SK-N-SH (cell line): ENCODE results near the gene TTC7B. TPM values are rescaled to one million over a fixed set of nuclear protein-coding genes. Genes with fewer than 3 reads are reported as not detected.

Experiments used
- CTCF ChIA-PET: fragments of 300-600, 350-600 bp; formaldehyde crosslinking; extraction: SDS; loops from one replicate; lab custom pipeline; 2021; lab: Yijun Ruan, JAX
- POLR2A ChIA-PET: fragments of 350-600 bp; sonication (Branson Sonifier 250); formaldehyde crosslinking; extraction: SDS; loops from one replicate; lab custom pipeline; 2020; ENCODE audit warnings: antibody characterized with exemption, inconsistent platforms; lab: Yijun Ruan, JAX
- DNase-seq: peaks from one replicate; pipeline ENCODE4 v3.0.0; 2012
- H2AFZ ChIP-seq: fragments of 200-600 bp; sonication (generic); 2 replicates; pipeline ENCODE4 v1.8.1; 2016; ENCODE audit warnings: antibody characterized with exemption, mild to moderate bottlenecking, low read depth
- H3F3A ChIP-seq: fragments of 200-600 bp; sonication (generic); replicated peaks from 2 replicates; pipeline ENCODE3; 2016; ENCODE audit warnings: antibody characterized with exemption, mild to moderate bottlenecking; ENCODE audit not compliant: insufficient read depth
- H3K27ac ChIP-seq, 2 experiments: fragments of 200-500 bp in 1 of 2; fragments of 200-600 bp in 1 of 2; sonication (Bioruptor generic) in 1 of 2; sonication (generic), shearing (Covaris generic) in 1 of 2; 2 replicates each; pipeline versions ENCODE4 v1.5.1 to v1.6.1; 2014 to 2016; ENCODE audit warnings: low read depth in 2 of 2, inconsistent platforms in 1 of 2, low read length in 1 of 2, mild to moderate bottlenecking in 1 of 2, mixed read lengths in 1 of 2
- H3K27me3 ChIP-seq: fragments of 200-600 bp; sonication (generic), shearing (Covaris generic); 2 replicates; pipeline ENCODE4 v1.6.1; 2016; ENCODE audit warnings: mixed run types; ENCODE audit not compliant: insufficient read depth
- H3K36me3 ChIP-seq, 2 experiments: fragments of 200-500 bp in 1 of 2; fragments of 200-600 bp in 1 of 2; sonication (Bioruptor generic) in 1 of 2; sonication (generic) in 1 of 2; replicated peaks in 1 of 2; 2 replicates each; pipeline versions ENCODE3 to v1.5.1; 2014 to 2016; ENCODE audit warnings: low read length in 1 of 2, mild to moderate bottlenecking in 1 of 2; ENCODE audit not compliant: insufficient read depth in 2 of 2, control insufficient read depth in 1 of 2
- H3K4me1 ChIP-seq, 2 experiments: fragments of 200-500 bp in 1 of 2; fragments of 200-600 bp in 1 of 2; sonication (Bioruptor generic) in 1 of 2; sonication (generic), shearing (Covaris generic) in 1 of 2; 2 replicates each; pipeline versions ENCODE4 v1.5.1 to v1.6.1; 2014 to 2016; ENCODE audit warnings: low read depth in 1 of 2, low read length in 1 of 2, mixed run types in 1 of 2; ENCODE audit not compliant: insufficient read depth in 2 of 2, control insufficient read depth in 1 of 2
- H3K4me2 ChIP-seq: fragments of 200-600 bp; sonication (generic), shearing (Covaris generic); 2 replicates; pipeline ENCODE4 v1.6.1; 2017; ENCODE audit warnings: mixed run types
- H3K4me3 ChIP-seq, 2 experiments: fragments of 200-500 bp in 1 of 2; fragments of 200-600 bp in 1 of 2; sonication (Bioruptor generic) in 1 of 2; sonication (generic), shearing (Covaris generic) in 1 of 2; 2 replicates each; pipeline versions ENCODE4 v1.5.1 to v1.8.1; 2014 to 2016; ENCODE audit warnings: low read depth in 2 of 2, inconsistent platforms in 1 of 2, low read length in 1 of 2, mild to moderate bottlenecking in 1 of 2, mixed read lengths in 1 of 2, moderate library complexity in 1 of 2
- H3K79me2 ChIP-seq: fragments of 200-600 bp; sonication (generic); 2 replicates; pipeline ENCODE4 v1.8.1; 2017; ENCODE audit warnings: mild to moderate bottlenecking; ENCODE audit not compliant: insufficient read depth
- H3K9ac ChIP-seq: fragments of 200-600 bp; sonication (generic); 2 replicates; pipeline ENCODE4 v1.6.1; 2017; ENCODE audit warnings: mixed run types
- H3K9me2 ChIP-seq: fragments of 200-600 bp; sonication (generic); 2 replicates; pipeline ENCODE4 v1.6.1; 2017; ENCODE audit warnings: mixed run types
- H3K9me3 ChIP-seq: fragments of 200-600 bp; sonication (generic); 2 replicates; pipeline ENCODE4 v1.6.1; 2017; ENCODE audit warnings: mixed run types, mild to moderate bottlenecking, moderate library complexity
- H4K20me1 ChIP-seq: fragments of 200-600 bp; sonication (generic); 2 replicates; pipeline ENCODE4 v1.6.1; 2017; ENCODE audit warnings: mild to moderate bottlenecking, mixed run types; ENCODE audit not compliant: insufficient read depth
- ELF1 ChIP-seq: IDR thresholded peaks from 2 replicates; pipeline ENCODE4 v1.4.0; 2012
- EP300 ChIP-seq, 2 experiments: IDR thresholded peaks; 2 replicates each; pipeline versions ENCODE4 v1.4.0 to v1.6.1; 2012; ENCODE audit warnings: borderline replicate concordance in 1 of 2, low read depth in 1 of 2, low read length in 1 of 2
- FOSL2 ChIP-seq: IDR thresholded peaks from 2 replicates; pipeline ENCODE4 v1.4.0; 2012; ENCODE audit warnings: low read depth, mild to moderate bottlenecking, moderate library complexity, borderline replicate concordance
- JUND ChIP-seq: IDR thresholded peaks from 2 replicates; pipeline ENCODE4 v1.4.0; 2012
- MEF2A ChIP-seq: IDR thresholded peaks from 2 replicates; pipeline ENCODE4 v1.4.0; 2012; ENCODE audit warnings: low read depth, borderline replicate concordance
- NRF1 ChIP-seq: IDR thresholded peaks from 2 replicates; pipeline ENCODE4 v1.6.1; 2012; ENCODE audit warnings: low read depth, mild to moderate bottlenecking, low read length
- POLR2AphosphoS5 ChIP-seq: IDR thresholded peaks from 2 replicates; pipeline ENCODE4 v1.6.1; 2012; ENCODE audit warnings: low read depth, low read length
- RCOR1 ChIP-seq: fragments of 150-350 bp; IDR thresholded peaks from 2 replicates; pipeline ENCODE4 v1.6.1; 2017; ENCODE audit warnings: antibody characterized with exemption, low read length
- RFX5 ChIP-seq: IDR thresholded peaks from 2 replicates; pipeline ENCODE4 v1.6.1; 2012; ENCODE audit warnings: mild to moderate bottlenecking, improper control_type of control experiment, low read length
- RXRA ChIP-seq: IDR thresholded peaks from 2 replicates; pipeline ENCODE4 v1.4.0; 2012; ENCODE audit warnings: low read depth, mild to moderate bottlenecking, borderline replicate concordance
- SIN3A ChIP-seq: IDR thresholded peaks from 2 replicates; pipeline ENCODE4 v1.6.1; 2012; ENCODE audit warnings: low read depth, mild to moderate bottlenecking, low read length, moderate library complexity, borderline replicate concordance
- TCF12 ChIP-seq: IDR thresholded peaks from 2 replicates; pipeline ENCODE4 v1.4.0; 2012
- WGBS: methylation state at CpG from one replicate; pipeline ENCODE4 v1.1.6; 2017; ENCODE audit warnings: low lambda C conversion rate; 5-methylcytosine and 5-hydroxymethylcytosine counted together
- polyA plus RNA-seq, 3 experiments: library from polyadenylated mRNA; depleted of rRNA; stranded (reverse); fragments of >200 nt; gene quantifications; 2 replicates each; pipeline ENCODE4 v1.2.3, GENCODE V29; 2012
- TF ChIP-seq, protein P1 (sequence below): IDR thresholded peaks from 2 replicates; pipeline ENCODE4 v1.4.0; 2012; ENCODE audit warnings: low read depth, borderline replicate concordance
- TF ChIP-seq, protein P2 (sequence below): fragments of 200-600 bp; sonication (generic); IDR thresholded peaks from 2 replicates; pipeline ENCODE4 v1.6.1; 2017; ENCODE audit warnings: antibody characterized with exemption, mild to moderate bottlenecking, moderate library complexity
- TF ChIP-seq, protein P3 (sequence below): IDR thresholded peaks from 2 replicates; pipeline ENCODE4 v1.4.0; 2012; ENCODE audit warnings: low read depth
- TF ChIP-seq, protein P4 (sequence below): IDR thresholded peaks from 2 replicates; pipeline ENCODE4 v1.6.1; 2012; ENCODE audit warnings: mild to moderate bottlenecking, low read depth, low read length, moderate library complexity
- TF ChIP-seq, protein P5 (sequence below): fragments of 150-350 bp; IDR thresholded peaks from 2 replicates; pipeline ENCODE4 v1.6.1; 2016; ENCODE audit warnings: mild to moderate bottlenecking, low read depth, low read length

The TTC7B gene
- polyA plus RNA-seq, 1 of the 3 experiments (the other 2 are of a cell fraction) = 43.1 TPM

DNA sequence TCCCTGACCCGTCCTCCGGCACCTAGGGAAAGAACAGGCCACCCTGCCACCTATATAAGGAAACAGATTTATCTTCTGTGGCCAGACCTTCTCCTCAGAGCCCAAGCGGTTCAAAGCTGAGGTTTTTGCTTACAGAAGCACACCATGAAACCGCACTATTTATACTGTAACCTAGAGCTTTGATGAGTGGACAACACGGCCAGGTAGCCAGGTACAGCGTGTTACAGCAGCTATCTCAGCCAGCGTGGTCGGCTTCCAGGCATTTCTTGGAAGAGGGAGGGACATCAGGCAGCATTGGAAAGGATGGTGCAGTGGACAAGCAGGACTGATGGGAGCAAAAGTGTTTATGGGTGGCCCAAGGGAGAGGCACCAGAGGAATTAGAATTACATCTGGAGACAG, 34.4 kb downstream of the TTC7B start:
- Histone ChIP-seq H3K9me3 (no peaks in the 10 kb centered on the region), H3K36me3 (no peaks in the 10 kb centered on the region), H3K4me3 (no peak overlapping the region)
- CTCF ChIA-PET = interaction anchor here (1.7 to 3.1 kb wide), 2 partner anchors 23 to 35 kb away, joined by 5 to 13 read pairs; partner anchors contain the start of gene TTC7B
- TF ChIP-seq FOSL2 (no peak), TCF12 (no peak), ELF1 (no peak), POLR2AphosphoS5 (no peak), EP300 (IDR thresholded peaks at IDR 0.05; ENCODE audit: borderline replicate concordance in 1 of 2, low read depth in 1 of 2, low read length in 1 of 2) (no peak), MEF2A (no peak), RCOR1 (no peak)
- TF ChIP-seq, protein P1, sequence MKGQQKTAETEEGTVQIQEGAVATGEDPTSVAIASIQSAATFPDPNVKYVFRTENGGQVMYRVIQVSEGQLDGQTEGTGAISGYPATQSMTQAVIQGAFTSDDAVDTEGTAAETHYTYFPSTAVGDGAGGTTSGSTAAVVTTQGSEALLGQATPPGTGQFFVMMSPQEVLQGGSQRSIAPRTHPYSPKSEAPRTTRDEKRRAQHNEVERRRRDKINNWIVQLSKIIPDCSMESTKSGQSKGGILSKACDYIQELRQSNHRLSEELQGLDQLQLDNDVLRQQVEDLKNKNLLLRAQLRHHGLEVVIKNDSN = no peak
- TF ChIP-seq, protein P2, sequence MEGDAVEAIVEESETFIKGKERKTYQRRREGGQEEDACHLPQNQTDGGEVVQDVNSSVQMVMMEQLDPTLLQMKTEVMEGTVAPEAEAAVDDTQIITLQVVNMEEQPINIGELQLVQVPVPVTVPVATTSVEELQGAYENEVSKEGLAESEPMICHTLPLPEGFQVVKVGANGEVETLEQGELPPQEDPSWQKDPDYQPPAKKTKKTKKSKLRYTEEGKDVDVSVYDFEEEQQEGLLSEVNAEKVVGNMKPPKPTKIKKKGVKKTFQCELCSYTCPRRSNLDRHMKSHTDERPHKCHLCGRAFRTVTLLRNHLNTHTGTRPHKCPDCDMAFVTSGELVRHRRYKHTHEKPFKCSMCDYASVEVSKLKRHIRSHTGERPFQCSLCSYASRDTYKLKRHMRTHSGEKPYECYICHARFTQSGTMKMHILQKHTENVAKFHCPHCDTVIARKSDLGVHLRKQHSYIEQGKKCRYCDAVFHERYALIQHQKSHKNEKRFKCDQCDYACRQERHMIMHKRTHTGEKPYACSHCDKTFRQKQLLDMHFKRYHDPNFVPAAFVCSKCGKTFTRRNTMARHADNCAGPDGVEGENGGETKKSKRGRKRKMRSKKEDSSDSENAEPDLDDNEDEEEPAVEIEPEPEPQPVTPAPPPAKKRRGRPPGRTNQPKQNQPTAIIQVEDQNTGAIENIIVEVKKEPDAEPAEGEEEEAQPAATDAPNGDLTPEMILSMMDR = no peak
- TF ChIP-seq, all 33 proteins: peak for 0
- Histone ChIP-seq H3K4me2 (no peak overlapping the region), H2AFZ (no peak overlapping the region), H3K79me2 (0 out of 2 replicates have a peak, but pooled peaks cover 2% of the 10 kb centered on the region), H3K27me3 (no peaks in the 10 kb centered on the region), H3K9me2 (no peaks in the 10 kb centered on the region), H4K20me1 (no peaks in the 10 kb centered on the region), H3F3A (no peaks in the 10 kb centered on the region), H3K4me1 (peaks cover 0 to 10% of the 10 kb centered on the region in 2 experiments; a peak in 1 of 4 replicates), H3K9ac (no peak overlapping the region), H3K27ac (no peak overlapping the region)
- DNase-seq = no peak
- 90% methylated on average over 8 of the region's 8 CpGs for WGBS
- POLR2A ChIA-PET = no interaction called here

DNA sequence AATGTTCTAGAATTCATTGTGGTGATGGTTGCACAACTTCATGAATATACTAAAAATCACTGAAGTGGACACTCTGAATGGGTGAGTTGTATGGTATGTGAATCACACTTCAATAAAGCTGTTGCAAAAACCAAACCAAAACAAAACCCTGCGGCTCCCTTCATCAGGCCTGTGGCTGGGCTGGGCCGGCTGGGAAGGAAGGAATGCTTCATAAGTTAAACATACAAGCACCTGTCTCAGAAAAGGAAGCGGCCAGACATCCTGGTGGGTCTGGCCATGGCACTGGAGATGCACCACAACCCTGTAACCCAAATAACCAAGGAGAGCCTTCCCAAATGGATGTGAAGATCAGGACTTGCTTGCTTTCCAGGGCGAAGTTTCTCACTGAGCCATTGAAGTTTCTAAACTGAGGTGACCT, 34.9 kb downstream of the TTC7B start:
- Histone ChIP-seq H4K20me1 (no peaks in the 10 kb centered on the region), H3K79me2 (no peaks in the 10 kb centered on the region), H3K27me3 (no peaks in the 10 kb centered on the region), H3K4me1 (peaks cover 0 to 10% of the 10 kb centered on the region in 2 experiments; a peak in 1 of 4 replicates), H3K9me2 (no peaks in the 10 kb centered on the region), H3K4me2 (no peak overlapping the region), H3K36me3 (no peaks in the 10 kb centered on the region), H3K9ac (no peak overlapping the region), H3K4me3 (no peak overlapping the region), H3F3A (no peaks in the 10 kb centered on the region), H3K27ac (no peak overlapping the region)
- ChIA-PET POLR2A (no interaction called here), CTCF (interaction anchor here (3.1 kb wide), 1 partner anchor 23 kb away, joined by 13 read pairs; no protein-coding TSS in a partner anchor)
- no peak for DNase-seq
- 97% methylated on average over 4 of the region's 4 CpGs for WGBS
- no peak for TF ChIP-seq FOSL2
- TF ChIP-seq RFX5 = no peak
- TF ChIP-seq, protein P3, sequence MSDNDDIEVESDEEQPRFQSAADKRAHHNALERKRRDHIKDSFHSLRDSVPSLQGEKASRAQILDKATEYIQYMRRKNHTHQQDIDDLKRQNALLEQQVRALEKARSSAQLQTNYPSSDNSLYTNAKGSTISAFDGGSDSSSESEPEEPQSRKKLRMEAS = no peak
- TF ChIP-seq JUND = no peak
- TF ChIP-seq, protein P4, sequence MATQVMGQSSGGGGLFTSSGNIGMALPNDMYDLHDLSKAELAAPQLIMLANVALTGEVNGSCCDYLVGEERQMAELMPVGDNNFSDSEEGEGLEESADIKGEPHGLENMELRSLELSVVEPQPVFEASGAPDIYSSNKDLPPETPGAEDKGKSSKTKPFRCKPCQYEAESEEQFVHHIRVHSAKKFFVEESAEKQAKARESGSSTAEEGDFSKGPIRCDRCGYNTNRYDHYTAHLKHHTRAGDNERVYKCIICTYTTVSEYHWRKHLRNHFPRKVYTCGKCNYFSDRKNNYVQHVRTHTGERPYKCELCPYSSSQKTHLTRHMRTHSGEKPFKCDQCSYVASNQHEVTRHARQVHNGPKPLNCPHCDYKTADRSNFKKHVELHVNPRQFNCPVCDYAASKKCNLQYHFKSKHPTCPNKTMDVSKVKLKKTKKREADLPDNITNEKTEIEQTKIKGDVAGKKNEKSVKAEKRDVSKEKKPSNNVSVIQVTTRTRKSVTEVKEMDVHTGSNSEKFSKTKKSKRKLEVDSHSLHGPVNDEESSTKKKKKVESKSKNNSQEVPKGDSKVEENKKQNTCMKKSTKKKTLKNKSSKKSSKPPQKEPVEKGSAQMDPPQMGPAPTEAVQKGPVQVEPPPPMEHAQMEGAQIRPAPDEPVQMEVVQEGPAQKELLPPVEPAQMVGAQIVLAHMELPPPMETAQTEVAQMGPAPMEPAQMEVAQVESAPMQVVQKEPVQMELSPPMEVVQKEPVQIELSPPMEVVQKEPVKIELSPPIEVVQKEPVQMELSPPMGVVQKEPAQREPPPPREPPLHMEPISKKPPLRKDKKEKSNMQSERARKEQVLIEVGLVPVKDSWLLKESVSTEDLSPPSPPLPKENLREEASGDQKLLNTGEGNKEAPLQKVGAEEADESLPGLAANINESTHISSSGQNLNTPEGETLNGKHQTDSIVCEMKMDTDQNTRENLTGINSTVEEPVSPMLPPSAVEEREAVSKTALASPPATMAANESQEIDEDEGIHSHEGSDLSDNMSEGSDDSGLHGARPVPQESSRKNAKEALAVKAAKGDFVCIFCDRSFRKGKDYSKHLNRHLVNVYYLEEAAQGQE = no peak
- TF ChIP-seq SIN3A = no peak
- TF ChIP-seq ELF1 = no peak
- TF ChIP-seq NRF1 = no peak
- TF ChIP-seq, protein P5, sequence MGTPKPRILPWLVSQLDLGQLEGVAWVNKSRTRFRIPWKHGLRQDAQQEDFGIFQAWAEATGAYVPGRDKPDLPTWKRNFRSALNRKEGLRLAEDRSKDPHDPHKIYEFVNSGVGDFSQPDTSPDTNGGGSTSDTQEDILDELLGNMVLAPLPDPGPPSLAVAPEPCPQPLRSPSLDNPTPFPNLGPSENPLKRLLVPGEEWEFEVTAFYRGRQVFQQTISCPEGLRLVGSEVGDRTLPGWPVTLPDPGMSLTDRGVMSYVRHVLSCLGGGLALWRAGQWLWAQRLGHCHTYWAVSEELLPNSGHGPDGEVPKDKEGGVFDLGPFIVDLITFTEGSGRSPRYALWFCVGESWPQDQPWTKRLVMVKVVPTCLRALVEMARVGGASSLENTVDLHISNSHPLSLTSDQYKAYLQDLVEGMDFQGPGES = no peak
- TF ChIP-seq RXRA = no peak
- TF ChIP-seq, all 33 proteins: peak for 0
- Histone ChIP-seq H3K9me3 (no peaks in the 10 kb centered on the region), H2AFZ (no peak overlapping the region)
